ENCODE data around the gene SKIC8.

SKIC8 gene

GRCh38 chr15:78290222-78290621 is 9.2 kb downstream of the SKIC8 start:
- DNase-seq = no peak

DNA sequence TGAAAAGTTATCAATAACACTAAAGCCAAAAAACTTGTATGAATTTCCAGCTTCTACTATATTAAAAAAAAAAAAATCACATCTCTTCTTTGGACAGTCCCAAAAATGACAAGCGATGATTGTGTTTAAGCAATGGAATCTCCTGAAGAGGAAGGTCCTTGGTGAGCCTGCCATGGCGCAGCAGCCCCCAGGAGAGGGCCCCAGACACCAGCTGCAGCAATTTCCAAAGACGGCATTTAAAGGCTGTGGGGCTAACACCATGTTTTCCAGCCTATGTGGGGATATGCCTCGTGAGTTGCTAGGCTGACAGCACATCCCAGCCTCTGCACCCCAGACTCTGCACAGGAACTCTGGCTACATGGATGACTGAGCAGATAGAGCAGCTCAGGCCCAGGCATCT is 14.7 kb downstream of the SKIC8 start:
- DNase-seq = no peak

DNA sequence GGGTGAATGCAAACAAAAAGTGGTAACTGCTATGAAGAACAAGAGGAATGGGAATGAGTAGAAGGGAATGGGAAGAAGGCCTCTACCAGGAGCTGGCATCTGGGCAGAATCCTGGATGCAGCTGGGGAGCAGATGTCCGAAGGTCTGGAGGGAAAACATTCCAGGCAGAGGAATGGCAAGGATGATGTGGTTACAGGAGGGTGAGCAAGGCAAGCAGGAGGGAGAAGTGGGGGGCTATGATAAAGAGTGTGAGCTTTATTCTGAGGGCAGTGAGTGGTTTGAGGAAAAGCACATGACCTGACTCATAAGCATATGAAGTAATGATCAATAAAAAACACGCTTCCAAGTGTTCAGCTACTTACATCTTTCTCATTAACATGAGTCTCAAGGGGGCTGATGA is 17.1 kb downstream of the SKIC8 start:
- DNase-seq = no peak

DNA sequence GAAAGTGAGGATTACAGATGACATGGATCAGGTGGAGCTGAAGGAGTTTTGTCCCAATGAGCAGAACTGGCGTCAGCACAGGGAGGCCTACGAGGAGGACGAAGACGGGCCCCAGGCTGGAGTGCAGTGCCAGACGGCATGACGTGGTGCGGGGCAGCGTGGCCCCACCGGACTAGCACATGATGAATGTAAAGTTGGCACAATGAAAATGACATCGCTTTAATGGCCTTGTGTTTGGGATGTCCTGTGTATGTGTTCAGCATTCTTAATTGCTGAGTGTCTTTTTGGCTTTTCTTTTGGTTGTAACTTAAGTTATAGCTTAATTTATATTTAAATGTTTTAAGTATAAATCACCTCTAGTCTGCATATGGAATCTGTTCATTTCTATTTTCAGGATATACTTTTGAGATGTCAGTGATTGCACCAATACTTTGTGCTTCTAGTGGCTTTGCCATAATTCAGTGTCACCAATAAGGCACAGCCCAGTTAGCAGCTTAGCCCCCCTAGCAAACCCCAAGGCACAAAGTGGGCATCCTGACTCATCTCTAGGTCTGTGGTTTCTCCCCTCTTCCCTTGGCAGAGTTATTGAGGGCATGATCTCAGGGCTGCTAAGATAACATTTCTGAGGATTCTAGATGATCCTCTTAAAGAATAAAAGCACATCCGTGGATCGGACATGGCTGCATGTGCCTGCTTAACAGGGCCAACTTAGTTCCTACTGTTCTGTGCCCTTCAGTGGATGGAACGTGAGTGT is 18.9 kb downstream of the SKIC8 start:
- DNase-seq = no peak

GRCh38 chr15:78276064-78276943 is 23.1 kb downstream of the SKIC8 start:
- DNase-seq = no peak

DNA sequence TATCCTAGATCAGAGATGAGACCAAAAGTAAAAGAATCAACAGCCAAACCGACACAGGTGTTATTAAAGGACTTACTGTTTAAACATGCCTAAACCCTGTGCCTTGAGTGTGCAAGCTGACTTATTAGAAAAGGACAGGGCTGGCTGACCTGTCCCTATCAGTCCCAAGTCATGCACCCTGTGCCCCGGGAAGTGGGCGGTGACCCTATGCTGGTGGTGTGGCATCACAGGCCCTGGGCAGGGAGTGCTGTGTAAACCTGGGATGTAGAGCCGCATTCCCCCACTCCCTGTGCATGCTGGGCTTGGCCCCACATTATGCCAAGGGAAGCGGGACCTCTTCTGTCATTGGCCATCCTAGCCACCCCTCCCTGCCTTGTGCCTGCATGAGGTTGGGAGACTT is 24.4 kb downstream of the SKIC8 start:
- no peak for DNase-seq

GRCh38 chr15:78272776-78273175 is 26.6 kb downstream of the SKIC8 start:
- DNase-seq = peak; percentile 41

DNA sequence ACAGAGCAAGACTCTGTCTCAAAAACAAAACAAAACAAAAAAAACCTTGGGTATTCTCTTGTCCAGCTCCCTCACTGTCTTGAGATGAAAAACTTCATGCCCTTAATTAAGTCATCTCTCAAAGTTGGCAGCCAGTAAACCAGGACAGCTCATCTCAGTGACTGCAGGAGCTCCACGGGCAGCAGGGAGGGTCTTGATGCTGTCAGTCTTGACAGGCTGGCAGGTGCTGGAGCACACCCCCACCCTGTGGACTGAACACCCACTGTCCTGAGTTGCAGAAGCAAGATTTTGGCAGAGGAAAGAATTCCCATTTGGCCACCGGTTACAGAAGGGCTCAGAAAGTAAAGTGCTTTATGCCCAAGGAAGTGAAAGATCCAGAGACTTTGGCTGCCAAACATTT is 27.1 kb downstream of the SKIC8 start:
- no peak for DNase-seq

DNA sequence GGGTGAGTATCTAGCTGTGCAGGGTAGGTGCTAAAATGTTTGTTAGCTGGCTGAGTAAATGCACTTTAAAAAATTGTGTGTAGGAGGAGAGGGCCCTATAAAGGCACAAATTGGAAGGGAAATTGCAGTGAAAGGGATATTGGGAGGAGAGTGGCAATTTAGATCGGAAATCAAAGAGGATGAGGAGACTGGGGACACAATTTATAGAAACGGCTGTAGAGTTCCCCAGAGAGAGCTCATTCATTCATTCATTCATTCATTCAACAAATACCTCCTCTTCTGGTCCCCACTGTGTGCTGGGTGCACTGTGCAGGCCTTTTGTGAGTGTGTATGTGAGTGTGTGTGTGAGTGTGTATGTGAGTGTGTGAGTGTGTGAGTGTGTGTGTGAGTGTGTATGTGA is 32.6 kb downstream of the SKIC8 start:
- no peak for DNase-seq

DNA sequence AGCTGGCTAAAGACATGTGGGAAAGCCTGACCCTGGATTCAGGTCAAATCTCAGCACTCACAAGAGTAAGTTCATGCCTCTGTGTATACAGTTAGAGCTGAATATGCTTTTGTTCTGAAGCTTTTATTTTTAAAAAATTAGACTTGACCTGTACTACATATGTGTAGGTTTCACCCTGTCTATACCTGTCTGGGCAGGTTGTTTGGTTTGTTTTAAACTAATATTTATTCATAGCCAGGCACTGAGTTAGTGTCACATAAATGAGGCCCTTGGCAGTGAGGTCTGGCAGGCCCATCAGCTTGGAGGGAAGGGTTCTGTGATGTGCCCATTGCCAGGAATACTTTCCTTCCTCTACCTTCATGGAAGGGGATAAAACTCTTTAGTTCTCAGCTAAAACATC is 33.2 kb downstream of the SKIC8 start:
- DNase-seq = peak; percentile 62

DNA sequence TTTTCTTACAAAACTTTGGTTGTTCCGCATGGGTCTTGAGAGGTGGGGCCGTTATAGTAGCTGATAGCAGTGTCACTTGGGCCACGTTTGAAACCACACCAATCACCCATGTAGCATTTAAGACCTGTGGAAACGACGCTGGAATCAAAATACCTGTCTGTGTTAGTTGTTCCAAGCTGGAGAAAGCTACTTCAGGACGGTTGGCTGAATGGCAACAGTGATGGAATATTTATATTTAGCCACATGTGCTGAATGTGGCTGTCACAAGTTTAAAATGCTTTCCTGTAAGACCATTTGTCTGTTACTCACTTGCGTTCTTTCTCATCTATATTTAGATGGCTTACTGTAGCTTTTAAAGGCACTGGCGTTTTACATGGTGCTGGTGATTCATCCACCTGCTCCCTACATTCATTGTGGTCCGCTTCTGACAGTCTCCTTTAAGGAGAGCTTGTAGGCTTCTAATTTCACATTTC is 33.6 kb downstream of the SKIC8 start:
- no peak for DNase-seq

GRCh38 chr15:78265137-78265460 is 34.3 kb downstream of the SKIC8 start:
- DNase-seq = no peak

DNA sequence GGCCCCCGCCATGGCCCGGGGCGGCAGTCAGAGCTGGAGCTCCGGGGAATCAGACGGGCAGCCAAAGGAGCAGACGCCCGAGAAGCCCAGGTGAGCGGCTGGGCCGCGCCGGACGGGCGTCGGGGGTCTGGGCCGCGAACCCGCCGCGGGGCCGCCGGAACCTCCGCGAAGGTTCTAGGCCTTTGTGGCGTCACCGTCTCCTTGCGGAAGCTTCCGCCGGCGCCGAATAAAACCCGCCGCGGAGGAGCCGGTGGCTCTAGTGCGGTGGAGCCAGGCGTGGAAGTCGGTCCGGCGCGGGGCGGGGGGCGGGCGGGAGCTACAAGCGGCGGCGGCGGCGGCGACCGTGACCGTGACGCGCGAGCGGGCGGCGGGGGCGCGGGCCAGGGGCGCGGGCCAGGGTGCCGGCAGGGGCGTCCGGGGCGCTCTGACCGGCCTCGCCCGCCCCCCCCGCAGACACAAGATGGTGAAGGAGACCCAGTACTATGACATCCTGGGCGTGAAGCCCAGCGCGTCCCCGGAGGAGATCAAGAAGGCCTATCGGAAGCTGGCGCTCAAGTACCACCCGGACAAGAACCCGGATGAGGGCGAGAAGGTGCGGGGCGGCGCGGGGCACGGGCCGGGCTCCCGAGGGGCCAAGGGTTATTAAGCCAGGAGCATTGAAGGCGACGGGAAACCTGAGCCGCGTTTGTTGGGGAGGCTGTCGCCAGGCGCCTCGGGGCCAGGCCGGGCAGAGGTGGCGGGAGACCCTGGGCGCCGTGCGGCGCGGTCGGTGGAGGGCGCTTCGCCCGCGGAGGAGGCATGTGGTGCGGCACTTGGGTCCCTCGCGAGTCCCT is 34.9 kb downstream of the SKIC8 start, which contains the start of gene DNAJA4:
DNAJA4 (plus strand) TSS at position 259 of the 833 bp plus-strand sequence; CDS start at position 461, 202 bp downstream.
- DNase-seq = peak; percentile 77

DNA sequence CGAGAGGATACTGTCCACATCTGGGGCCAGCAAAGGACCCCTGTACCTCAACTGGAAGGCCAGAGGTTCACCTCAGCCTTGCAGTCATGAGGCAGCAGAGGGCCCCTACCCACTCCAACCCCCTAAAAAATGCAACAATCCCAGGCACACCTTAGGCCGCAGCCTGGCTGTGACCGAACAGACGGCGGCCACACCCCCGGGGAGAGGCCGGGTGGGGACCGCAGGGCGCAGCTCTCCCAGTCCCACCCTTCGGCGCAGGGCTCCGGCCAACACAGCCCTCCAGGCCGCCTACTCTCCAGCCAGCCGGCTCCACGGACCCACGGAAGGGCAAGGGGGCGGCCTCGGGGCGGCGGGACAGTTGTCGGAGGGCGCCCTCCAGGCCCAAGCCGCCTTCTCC is 35.5 kb downstream of the SKIC8 start:
- DNase-seq = no peak

GRCh38 chr15:78263351-78263781 is 36.0 kb downstream of the SKIC8 start:
- no peak for DNase-seq

- no peak for DNase-seq
Observed at GRCh38 chr15:78261062-78261461, 38.3 kb downstream of the SKIC8 start.

DNA sequence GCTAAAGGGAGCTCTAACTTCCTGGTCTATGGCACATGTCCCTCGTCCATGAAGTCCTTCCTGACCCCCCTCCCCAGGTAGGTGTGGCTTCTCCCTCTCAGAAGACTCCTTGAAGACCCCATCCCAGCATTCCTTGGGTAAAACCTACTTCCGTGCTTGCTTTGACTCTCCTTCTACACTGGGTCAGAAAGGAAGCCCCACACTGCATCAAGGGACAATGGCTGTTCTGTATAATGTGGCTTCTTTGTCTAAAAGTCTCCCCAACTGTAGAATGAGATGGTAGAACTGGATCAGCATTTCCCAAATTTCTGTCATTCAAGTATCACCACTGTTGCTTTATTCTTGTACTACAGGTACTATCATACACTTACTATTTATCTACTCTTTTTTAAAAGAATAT is 38.9 kb downstream of the SKIC8 start:
- no peak for DNase-seq

DNA sequence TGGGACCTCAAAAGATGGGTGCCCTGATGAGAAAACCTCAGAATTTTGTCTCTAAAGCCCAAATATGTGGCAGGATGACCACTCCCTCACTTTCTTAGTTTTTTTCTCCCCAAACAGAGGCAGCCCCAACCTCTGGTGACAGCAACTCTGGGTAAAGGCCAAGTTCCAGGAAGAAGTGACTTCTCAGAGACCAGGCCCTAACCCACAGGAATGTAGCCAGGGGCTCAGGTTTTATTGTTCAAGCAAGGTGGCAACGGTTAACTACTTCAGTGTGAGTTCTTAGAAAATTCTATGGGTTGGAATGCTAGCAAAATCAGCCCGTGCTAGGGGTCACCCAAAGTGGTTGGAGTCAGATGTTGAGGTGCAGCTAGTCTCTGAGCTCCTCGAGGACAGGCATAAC is 40.2 kb downstream of the SKIC8 start:
- no peak for DNase-seq

DNA sequence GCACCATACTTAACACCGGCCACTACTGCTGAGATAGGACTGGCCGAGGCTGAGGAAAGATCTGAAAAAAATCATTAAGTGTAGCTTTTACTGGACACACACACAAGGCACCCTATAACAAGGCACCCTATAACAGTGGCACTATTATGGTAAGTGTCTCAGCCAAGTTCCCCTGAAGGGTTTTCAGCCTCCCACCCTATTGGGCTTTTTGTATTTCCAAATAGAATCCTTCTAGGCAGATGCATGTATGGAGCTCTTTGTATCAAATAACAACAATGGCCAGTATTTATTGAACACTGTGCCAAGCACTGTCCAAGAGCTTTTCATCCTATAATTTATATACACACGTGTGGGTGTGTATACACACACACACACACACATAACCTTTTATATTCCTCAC is 41.7 kb downstream of the SKIC8 start:
- DNase-seq = no peak

GRCh38 chr15:78256044-78256437 is 43.4 kb downstream of the SKIC8 start:
- no peak for DNase-seq

DNA sequence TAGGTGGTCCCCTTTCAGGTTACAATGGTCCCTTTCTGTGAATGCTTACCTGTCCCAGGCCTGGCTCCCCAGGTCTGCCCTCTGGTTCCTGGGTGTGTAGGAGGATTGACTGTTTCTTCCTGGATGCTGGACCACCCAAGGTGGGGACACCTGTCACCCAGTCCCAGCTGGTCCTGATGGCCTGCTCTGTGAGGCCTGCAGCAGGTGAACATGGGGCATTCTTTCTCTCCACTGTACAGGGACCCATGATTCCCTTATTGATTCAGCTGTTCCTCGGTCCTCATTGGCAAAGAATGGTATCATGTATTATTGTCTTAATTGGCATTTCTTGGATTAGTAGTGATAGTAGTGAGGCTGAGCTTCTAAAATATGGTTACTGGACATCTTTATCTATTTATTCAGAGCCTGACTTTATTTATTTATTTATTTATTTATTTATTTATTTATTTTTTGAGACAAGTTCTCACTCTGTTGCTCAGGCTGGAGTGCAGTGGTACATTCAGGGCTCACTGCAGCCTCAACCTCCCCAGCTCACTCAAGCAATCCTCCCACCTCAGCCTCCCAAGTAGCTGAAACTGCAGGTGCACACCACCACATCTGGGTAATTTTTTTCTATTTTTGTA is 43.9 kb downstream of the SKIC8 start:
- DNase-seq = peak; percentile 36

GRCh38 chr15:78251136-78251535 is 48.3 kb downstream of the SKIC8 start:
- DNase-seq = no peak

DNA sequence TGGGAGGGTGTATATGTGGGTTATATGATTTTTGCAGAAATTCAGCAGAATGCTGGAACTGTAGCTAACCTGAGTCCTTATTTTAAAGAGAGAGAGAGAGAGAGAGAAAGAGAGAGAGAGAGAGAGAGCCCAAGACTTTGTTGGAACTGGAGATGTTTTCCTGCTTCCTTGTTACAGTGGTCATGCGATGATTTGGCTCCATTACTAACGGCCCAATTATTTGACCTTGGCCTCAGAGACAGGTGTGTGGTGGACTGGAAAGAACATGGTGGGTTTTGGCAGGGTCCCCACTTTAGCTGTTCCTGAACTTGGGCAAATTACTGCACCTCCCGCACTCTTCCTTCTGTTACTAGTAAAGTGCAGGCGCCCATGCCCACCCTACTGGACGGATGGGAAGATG is 50.3 kb downstream of the SKIC8 start:
- DNase-seq = no peak

All from NCI-H69 (cell line).